ENCODE data around the gene IL1RAPL1. TPM values are rescaled to one million over a fixed set of nuclear protein-coding genes. Genes with fewer than 3 reads are reported as not detected.

Gene IL1RAPL1
- total RNA-seq, 3 donors from 2014 or later, result 0.16 to 0.44 TPM; not detected in 1

DNA sequence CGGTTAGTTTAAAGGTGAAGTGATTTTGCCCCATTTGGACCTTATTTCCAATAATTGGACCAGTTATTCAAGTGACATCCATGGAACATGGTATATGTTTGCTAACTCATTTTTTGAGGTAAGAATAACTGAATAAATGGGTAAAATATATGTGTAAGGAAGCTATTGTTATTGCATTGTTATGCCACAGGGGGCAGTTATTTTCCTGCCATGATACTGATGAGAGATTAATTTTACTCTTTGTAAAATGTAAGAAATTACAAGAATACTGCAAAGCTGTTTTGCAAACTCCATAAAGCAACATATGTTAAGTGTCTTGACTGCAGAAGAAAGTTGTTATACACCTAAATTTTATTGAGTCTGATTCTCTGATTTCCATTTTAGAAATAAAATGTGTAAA lies 114.0 kb downstream of the IL1RAPL1 start:
- TF ChIP-seq POLR2A (IDR thresholded peaks at IDR 0.05) (no peak), POLR2AphosphoS5 (IDR thresholded peaks at IDR 0.05) (no peak)
- TF ChIP-seq, protein P1, sequence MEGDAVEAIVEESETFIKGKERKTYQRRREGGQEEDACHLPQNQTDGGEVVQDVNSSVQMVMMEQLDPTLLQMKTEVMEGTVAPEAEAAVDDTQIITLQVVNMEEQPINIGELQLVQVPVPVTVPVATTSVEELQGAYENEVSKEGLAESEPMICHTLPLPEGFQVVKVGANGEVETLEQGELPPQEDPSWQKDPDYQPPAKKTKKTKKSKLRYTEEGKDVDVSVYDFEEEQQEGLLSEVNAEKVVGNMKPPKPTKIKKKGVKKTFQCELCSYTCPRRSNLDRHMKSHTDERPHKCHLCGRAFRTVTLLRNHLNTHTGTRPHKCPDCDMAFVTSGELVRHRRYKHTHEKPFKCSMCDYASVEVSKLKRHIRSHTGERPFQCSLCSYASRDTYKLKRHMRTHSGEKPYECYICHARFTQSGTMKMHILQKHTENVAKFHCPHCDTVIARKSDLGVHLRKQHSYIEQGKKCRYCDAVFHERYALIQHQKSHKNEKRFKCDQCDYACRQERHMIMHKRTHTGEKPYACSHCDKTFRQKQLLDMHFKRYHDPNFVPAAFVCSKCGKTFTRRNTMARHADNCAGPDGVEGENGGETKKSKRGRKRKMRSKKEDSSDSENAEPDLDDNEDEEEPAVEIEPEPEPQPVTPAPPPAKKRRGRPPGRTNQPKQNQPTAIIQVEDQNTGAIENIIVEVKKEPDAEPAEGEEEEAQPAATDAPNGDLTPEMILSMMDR (IDR thresholded peaks at IDR 0.05), result no peak

DNA sequence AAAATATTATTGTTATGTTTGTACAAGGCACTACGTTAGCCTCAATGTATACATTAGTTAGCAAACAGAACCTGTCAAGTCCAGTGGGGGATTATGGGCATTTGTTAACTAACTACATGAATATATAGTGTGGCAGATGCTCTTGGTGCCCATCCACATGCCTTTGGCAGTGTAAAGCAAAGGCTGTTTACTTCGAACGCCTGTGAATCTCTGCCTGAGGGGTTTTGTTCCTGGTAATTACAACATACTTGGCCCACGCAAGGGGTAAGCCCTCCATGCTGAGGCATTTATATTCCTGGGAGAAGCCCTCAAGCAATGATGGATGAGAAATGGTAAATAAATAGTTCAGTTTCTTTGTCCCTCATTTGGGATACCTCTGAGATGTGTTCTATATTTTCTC lies 119.7 kb downstream of the IL1RAPL1 start:
- TF ChIP-seq, protein P1 (IDR thresholded peaks at IDR 0.05), result no peak
- TF ChIP-seq POLR2AphosphoS5 (IDR thresholded peaks at IDR 0.05) (no peak), POLR2A (IDR thresholded peaks at IDR 0.05) (no peak)
- DNase-seq (ENCODE audit: low spot score in 2 of 2), result no peak
- H3K27me3 ChIP-seq, result peaks cover 0 to 3% of the 10 kb centered on the region in 2 donors
- H3K4me3 ChIP-seq, result no peak overlapping the region
- intact Hi-C loops (cut with DNase I; ENCODE audit: low total_unique reads), result no loop called here
- no peak overlapping the region for H3K27ac ChIP-seq
- H3K4me1 ChIP-seq, result no peaks in the 10 kb centered on the region
- H3K36me3 ChIP-seq, result no peaks in the 10 kb centered on the region
- H3K9me3 ChIP-seq, result no peaks in the 10 kb centered on the region

More for the DNA sequence above, 114.0 kb downstream of the IL1RAPL1 start:
- DNase-seq (ENCODE audit: low spot score in 2 of 2), result no peak
- Histone ChIP-seq H3K27ac (no peak overlapping the region), H3K36me3 (no peaks in the 10 kb centered on the region), H3K4me3 (no peak overlapping the region), H3K9me3 (no peaks in the 10 kb centered on the region), H3K4me1 (no peaks in the 10 kb centered on the region), H3K27me3 (peaks cover 0 to 9% of the 10 kb centered on the region in 2 donors)
- intact Hi-C loops (cut with DNase I; ENCODE audit: low total_unique reads), result no loop called here

DNA sequence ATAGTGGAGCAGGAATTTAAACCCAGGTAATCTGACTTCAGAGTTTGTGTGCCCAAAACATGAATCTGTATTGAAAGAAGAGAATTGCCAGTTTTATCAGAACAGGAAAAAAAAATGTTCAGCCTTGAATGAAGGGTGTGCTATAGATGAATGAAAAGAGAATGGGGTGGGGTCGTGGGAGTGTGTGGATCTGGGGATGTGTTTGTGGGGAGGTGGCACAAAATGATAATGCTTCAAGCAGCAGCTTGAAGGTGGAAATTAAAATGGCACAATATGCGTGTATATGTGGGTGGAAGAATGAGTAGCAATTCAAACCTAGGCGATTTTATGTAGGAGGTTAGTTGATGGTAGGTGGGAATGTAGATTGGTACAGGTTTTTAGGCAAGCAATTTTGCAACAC lies 122.2 kb downstream of the IL1RAPL1 start:
- Histone ChIP-seq H3K36me3 (no peaks in the 10 kb centered on the region), H3K27me3 (no peaks in the 10 kb centered on the region), H3K4me1 (no peaks in the 10 kb centered on the region), H3K4me3 (no peak overlapping the region), H3K9me3 (peaks cover 0 to 4% of the 10 kb centered on the region in 2 donors), H3K27ac (no peak overlapping the region)
- TF ChIP-seq POLR2A (IDR thresholded peaks at IDR 0.05) (no peak), POLR2AphosphoS5 (IDR thresholded peaks at IDR 0.05) (no peak)
- TF ChIP-seq, protein P1 (IDR thresholded peaks at IDR 0.05), result no peak
- intact Hi-C loops (cut with DNase I; ENCODE audit: low total_unique reads), result no loop called here
- DNase-seq (ENCODE audit: low spot score in 2 of 2), result no peak

DNA sequence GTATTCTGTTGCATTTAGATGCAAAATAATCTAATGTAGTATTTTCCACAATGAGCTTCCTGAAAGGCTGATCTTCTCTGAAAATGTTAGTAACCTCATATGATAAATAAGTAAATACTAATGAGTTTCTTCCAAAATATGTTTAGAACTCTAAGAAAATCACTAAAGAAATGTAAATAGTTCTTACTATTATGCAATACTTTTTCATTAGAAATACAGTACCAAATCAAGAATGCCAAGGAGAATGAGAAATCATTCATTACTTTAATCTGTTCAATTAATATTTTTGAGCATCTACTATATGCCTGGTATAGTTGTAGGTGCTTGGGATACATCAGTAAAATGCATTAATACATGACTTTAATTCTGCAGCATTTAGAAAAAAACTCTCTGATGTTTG lies 130.6 kb downstream of the IL1RAPL1 start:
- Histone ChIP-seq H3K27me3 (no peaks in the 10 kb centered on the region), H3K36me3 (no peaks in the 10 kb centered on the region), H3K27ac (no peak overlapping the region), H3K9me3 (peaks cover 0 to 4% of the 10 kb centered on the region in 2 donors), H3K4me1 (no peaks in the 10 kb centered on the region), H3K4me3 (no peak overlapping the region)
- DNase-seq (ENCODE audit: low spot score in 2 of 2), result no peak
- intact Hi-C loops (cut with DNase I; ENCODE audit: low total_unique reads), result no loop called here
- no peak for TF ChIP-seq POLR2AphosphoS5 (IDR thresholded peaks at IDR 0.05)
- no peak for TF ChIP-seq POLR2A (IDR thresholded peaks at IDR 0.05)
- TF ChIP-seq, protein P1 (IDR thresholded peaks at IDR 0.05), result no peak

DNA sequence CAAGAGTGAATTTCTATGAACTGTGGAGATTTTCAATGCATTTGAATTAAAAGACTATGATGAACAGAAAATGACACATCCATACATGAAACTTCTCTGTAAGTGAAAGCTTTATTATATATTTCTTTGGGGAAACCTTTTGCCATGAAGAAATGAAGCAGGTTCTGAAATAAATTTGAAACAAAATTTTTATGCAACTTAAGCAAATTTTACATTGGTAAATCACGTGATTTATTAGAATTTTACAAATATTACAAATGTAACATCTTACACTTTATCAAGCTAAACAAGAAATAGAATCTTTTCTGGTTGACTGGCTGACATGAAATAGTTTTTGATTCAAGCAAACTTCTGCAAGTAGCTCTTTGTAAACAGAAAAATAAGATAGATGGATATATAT lies 131.2 kb downstream of the IL1RAPL1 start:
- intact Hi-C loops (cut with DNase I; ENCODE audit: low total_unique reads), result no loop called here
- Histone ChIP-seq H3K36me3 (no peaks in the 10 kb centered on the region), H3K9me3 (no peaks in the 10 kb centered on the region), H3K4me3 (no peak overlapping the region), H3K27me3 (no peaks in the 10 kb centered on the region), H3K27ac (no peak overlapping the region), H3K4me1 (no peaks in the 10 kb centered on the region)
- TF ChIP-seq POLR2A (IDR thresholded peaks at IDR 0.05), result no peak
- TF ChIP-seq POLR2AphosphoS5 (IDR thresholded peaks at IDR 0.05), result no peak
- TF ChIP-seq, protein P1 (IDR thresholded peaks at IDR 0.05), result no peak
- DNase-seq (ENCODE audit: low spot score in 2 of 2), result no peak

All from breast epithelium (tissue), 4 donors.